Sigmoid colon (tissue), 4 donors: ENCODE measurements around the gene EAF2.

Experiments used
- EP300 ChIP-seq, 4 donors: sonication (generic); formaldehyde crosslinking; IDR thresholded peaks; one replicate each; pipeline ENCODE4 v1.6.1; 2017; ENCODE audit warnings: antibody characterized with exemption in 4 of 4
- POLR2A ChIP-seq, 2 donors: fragments of 450-650 bp; IDR thresholded peaks; one replicate each; pipeline ENCODE4 v1.6.1; 2016; ENCODE audit warnings: antibody characterized with exemption in 2 of 2, mild to moderate bottlenecking in 2 of 2, moderate library complexity in 2 of 2
- POLR2AphosphoS5 ChIP-seq, 4 donors: sonication (generic); formaldehyde crosslinking; IDR thresholded peaks; one replicate each; pipeline ENCODE4 v1.6.1; 2017; ENCODE audit warnings: antibody characterized with exemption in 4 of 4
- TF ChIP-seq, protein P1 (sequence below), 4 experiments: fragments of 450-650 bp in 3 of 4; fragments of 200-600 bp in 1 of 4; IDR thresholded peaks; one replicate each; pipeline ENCODE4 v1.5.1; 2016 to 2019; ENCODE audit warnings: antibody characterized with exemption in 4 of 4, mild to moderate bottlenecking in 3 of 4, moderate library complexity in 2 of 4

DNA sequence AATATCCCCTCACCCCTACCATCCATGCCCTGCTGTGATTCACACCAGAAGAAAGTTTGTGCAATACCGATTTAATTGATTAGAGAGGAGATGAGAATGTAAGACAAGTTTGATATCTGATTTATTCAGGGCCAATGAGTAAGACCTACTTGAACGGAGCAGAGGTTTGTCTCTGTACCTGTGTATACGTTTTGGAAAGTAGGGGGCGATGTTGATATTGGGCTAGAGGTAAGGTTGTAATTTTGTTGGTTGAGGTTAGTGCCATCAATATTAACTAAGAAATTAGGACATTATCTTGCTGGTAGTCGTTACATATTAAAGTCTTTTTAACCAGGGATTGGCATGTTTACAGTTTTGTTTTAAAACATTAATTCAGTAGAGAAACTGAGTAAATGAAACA lies 20.5 kb downstream of the EAF2 start:
- TF ChIP-seq, protein P1, sequence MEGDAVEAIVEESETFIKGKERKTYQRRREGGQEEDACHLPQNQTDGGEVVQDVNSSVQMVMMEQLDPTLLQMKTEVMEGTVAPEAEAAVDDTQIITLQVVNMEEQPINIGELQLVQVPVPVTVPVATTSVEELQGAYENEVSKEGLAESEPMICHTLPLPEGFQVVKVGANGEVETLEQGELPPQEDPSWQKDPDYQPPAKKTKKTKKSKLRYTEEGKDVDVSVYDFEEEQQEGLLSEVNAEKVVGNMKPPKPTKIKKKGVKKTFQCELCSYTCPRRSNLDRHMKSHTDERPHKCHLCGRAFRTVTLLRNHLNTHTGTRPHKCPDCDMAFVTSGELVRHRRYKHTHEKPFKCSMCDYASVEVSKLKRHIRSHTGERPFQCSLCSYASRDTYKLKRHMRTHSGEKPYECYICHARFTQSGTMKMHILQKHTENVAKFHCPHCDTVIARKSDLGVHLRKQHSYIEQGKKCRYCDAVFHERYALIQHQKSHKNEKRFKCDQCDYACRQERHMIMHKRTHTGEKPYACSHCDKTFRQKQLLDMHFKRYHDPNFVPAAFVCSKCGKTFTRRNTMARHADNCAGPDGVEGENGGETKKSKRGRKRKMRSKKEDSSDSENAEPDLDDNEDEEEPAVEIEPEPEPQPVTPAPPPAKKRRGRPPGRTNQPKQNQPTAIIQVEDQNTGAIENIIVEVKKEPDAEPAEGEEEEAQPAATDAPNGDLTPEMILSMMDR (IDR thresholded peaks at IDR 0.05): no peak
- TF ChIP-seq POLR2A (IDR thresholded peaks at IDR 0.05) (no peak), POLR2AphosphoS5 (IDR thresholded peaks at IDR 0.05) (no peak), EP300 (IDR thresholded peaks at IDR 0.05) (no peak)
